ENCODE results near the gene CD82.

- no peak for TF ChIP-seq EZH2 (IDR thresholded peaks at IDR 0.05)
- TF ChIP-seq POLR2AphosphoS5 (IDR thresholded peaks at IDR 0.05; ENCODE audit: borderline replicate concordance, low read depth, low read length) = no peak
- TF ChIP-seq FOXP2 (optimal IDR thresholded peaks at IDR 0.05; ENCODE audit: control extremely low read depth, extremely low read length, insufficient read depth) = no peak
Measured at GRCh38 chr11:44576656-44577055, 11.2 kb downstream of the CD82 start.

All from SK-N-MC (cell line).